Psoas muscle (tissue), 8 donors: ENCODE results near the gene NRCAM. TPM values are rescaled to one million over a fixed set of nuclear protein-coding genes. Genes with fewer than 3 reads are reported as not detected.

Source experiments
- ATAC-seq, 4 donors: fragments of 200-7000 bp; cut with Tn5 transposase; one replicate each; pipeline ENCODE4 v1.9.1; 2020; ENCODE audit warnings: moderate library complexity in 3 of 4, mild to moderate bottlenecking in 2 of 4
- DNase-seq, 2 donors: peaks; one replicate each; pipeline ENCODE4 v3.0.0-alpha.2; 2020
- H3K27ac ChIP-seq: fragments of 200-600 bp; one replicate; pipeline ENCODE4 v1.8.0; 2022
- H3K27me3 ChIP-seq, 3 donors: fragments of 200-600 bp in 1 of 3; one replicate each; pipeline versions ENCODE4 v1.6.1 to v1.8.0; 2013 to 2022; ENCODE audit warnings: low read length in 2 of 3, mild to moderate bottlenecking in 2 of 3, moderate library complexity in 1 of 3; ENCODE audit not compliant: insufficient read depth in 3 of 3
- H3K36me3 ChIP-seq, 2 donors: fragments of 200-600 bp in 1 of 2; one replicate each; pipeline versions ENCODE4 v1.6.1 to v1.8.0; 2013 to 2022; ENCODE audit warnings: low read depth in 1 of 2, mild to moderate bottlenecking in 1 of 2, moderate library complexity in 1 of 2; ENCODE audit not compliant: insufficient read depth in 1 of 2
- H3K4me1 ChIP-seq: fragments of 200-600 bp; one replicate; pipeline ENCODE4 v1.8.0; 2022
- H3K4me3 ChIP-seq: fragments of 200-600 bp; one replicate; pipeline ENCODE4 v1.8.0; 2022; ENCODE audit warnings: mild to moderate bottlenecking
- H3K9me3 ChIP-seq: fragments of 200-600 bp; one replicate; pipeline ENCODE4 v1.8.0; 2022
- WGBS, 3 donors: extraction: QIAGEN DNeasy Blood & Tissue Kit; methylation state at CpG; one replicate each; pipeline versions ENCODE4 v1.1.6 to v1.1.7; 2013; 5-methylcytosine and 5-hydroxymethylcytosine counted together
- intact Hi-C, 2 donors: fragments of 100-400 bp; cut with DNase I; formaldehyde crosslinking; loops; one replicate each; pipeline versions ENCODE4 v1.11.0 to v1.14.2; 2022
- polyA plus RNA-seq, 3 donors: library from polyadenylated mRNA; stranded (reverse); fragments of 200-250 nt; gene quantifications; one replicate each; pipeline ENCODE4 v1.2.3, GENCODE V29; 2013
- total RNA-seq, 4 donors: library from RNA; stranded (reverse); fragmentation: NEBNext Ultra II Directional in 2 of 4; extraction: Animal tissue kit (Norgen Biotek cat#: 25700) in 2 of 4; gene quantifications; one replicate each; pipeline versions ENCODE4 v1.2.1 to v1.2.4, GENCODE V29; 2021 to 2023
- TF ChIP-seq, protein P1 (sequence below): fragments of 200-600 bp; IDR thresholded peaks from one replicate; pipeline ENCODE4 v1.8.0; 2022; ENCODE audit warnings: antibody characterized with exemption
- donor health status: healthy with polysubstance abuse.
- donor health status: DM: no; HTN: no; CAD: no; lungs with moderate emphysema.
- donor health status: Bipolar disorder and iron deficiency.
- donor health status: healthy.
- donor health status: DM: yes; HTN: yes; CAD: no.
- donor health status: DM: no; HTN: no; CAD: no.
- donor health status: DM: no; HTN: no; CAD: no.
- donor health status: DM: yes; HTN: yes; CAD: no.

The NRCAM gene
- total and polyA plus RNA-seq, 7 donors, result 0.06 to 1.8 (median 0.55) TPM

DNA sequence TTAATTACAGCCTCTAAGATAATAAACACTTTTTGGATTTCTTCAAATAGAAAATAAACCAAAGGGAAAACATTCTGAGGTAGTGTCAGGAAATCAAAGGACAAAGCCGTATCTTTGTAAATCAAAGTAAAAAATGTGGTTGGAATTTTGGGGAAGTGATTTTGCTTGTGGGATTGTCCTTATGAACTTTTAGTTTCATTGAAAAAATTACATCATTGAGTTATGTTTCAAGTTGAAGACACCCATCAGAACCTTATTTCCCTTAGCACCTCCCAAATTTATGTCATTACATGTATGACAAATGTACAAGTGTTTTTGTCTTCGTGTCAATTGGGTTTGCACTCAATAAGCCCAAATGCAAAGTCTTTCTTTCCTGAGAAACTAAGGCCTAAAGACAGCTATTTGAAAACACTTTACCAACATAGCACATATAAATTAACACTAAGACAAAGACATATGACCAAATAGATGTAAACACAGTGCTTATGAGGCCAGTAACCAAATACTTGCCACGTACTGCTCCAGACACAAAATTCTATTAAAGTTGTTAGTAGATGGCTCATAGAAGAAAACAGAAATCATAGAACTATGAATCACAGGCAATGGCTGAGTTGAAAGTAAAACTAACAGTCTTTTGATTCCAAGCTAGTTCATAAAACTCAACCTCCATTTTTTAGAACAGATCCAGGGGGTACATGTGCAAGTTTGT, 299.2 kb downstream of the NRCAM start:
- intact Hi-C loops, result no loop called here
- H3K4me1 ChIP-seq, result no peaks in the 10 kb centered on the region
- ATAC-seq (no peak), DNase-seq (no peak)
- TF ChIP-seq, protein P1, sequence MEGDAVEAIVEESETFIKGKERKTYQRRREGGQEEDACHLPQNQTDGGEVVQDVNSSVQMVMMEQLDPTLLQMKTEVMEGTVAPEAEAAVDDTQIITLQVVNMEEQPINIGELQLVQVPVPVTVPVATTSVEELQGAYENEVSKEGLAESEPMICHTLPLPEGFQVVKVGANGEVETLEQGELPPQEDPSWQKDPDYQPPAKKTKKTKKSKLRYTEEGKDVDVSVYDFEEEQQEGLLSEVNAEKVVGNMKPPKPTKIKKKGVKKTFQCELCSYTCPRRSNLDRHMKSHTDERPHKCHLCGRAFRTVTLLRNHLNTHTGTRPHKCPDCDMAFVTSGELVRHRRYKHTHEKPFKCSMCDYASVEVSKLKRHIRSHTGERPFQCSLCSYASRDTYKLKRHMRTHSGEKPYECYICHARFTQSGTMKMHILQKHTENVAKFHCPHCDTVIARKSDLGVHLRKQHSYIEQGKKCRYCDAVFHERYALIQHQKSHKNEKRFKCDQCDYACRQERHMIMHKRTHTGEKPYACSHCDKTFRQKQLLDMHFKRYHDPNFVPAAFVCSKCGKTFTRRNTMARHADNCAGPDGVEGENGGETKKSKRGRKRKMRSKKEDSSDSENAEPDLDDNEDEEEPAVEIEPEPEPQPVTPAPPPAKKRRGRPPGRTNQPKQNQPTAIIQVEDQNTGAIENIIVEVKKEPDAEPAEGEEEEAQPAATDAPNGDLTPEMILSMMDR, result no peak
- H3K4me3 ChIP-seq, result no peak overlapping the region
- 86 to 90% (median 89%) methylated on average over 3 of the region's 3 CpGs for WGBS, 3 donors
- H3K27ac ChIP-seq, result no peak overlapping the region
- no peaks in the 10 kb centered on the region for H3K27me3 ChIP-seq
- H3K9me3 ChIP-seq, result no peaks in the 10 kb centered on the region
- H3K36me3 ChIP-seq, result no peaks in the 10 kb centered on the region

DNA sequence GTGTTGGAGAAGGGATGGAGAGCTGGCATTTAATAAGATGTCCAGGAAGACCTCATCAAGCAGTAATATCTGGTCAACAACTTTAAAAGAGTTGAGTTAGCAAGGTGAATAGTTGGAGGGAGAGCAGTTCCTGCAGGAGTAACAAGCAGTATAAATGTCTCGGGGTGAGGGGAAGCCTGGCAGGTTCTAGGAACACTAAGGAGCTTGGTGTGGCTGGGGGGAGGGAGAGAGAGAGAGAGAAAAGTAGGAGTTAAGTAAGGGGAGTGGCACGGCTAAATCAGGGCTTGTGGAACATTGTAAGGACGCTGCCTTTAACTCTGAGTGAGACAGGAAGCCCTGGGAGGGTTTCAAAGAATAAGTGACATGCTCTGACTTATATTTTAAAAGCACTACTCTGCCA, 304.0 kb downstream of the NRCAM start:
- TF ChIP-seq, protein P1, result no peak
- ATAC-seq, result no peak
- H3K36me3 ChIP-seq, result no peaks in the 10 kb centered on the region
- H3K27me3 ChIP-seq, result no peaks in the 10 kb centered on the region
- 48 to 60% (median 49%) methylated on average over 3 of the region's 3 CpGs for WGBS, 3 donors
- no peaks in the 10 kb centered on the region for H3K4me1 ChIP-seq
- no peak for DNase-seq
- H3K9me3 ChIP-seq, result no peaks in the 10 kb centered on the region
- intact Hi-C loops, result no loop called here
- H3K27ac ChIP-seq, result no peak overlapping the region
- H3K4me3 ChIP-seq, result no peak overlapping the region

DNA sequence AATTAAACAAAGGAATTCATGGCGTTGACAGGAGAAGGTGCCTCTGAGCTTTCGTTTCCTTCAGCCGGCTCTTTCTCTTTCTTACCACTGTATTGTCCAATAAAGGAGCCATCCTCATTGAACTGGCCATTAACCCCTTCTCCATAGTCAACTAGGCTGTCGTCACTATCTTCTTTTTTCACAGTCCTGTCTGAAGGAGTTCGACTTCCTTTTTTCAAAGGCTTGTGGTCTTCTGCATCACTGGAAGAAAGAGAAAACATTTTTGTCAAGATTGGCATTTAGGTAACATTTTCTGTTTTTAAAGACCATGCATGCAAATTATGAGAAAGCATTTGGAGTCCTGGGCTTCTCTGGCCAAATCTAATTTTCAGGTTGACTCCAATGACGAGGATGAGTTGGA, 306.3 kb downstream of the NRCAM start:
- no peaks in the 10 kb centered on the region for H3K36me3 ChIP-seq
- ATAC-seq, result no peak
- H3K4me3 ChIP-seq, result no peak overlapping the region
- no peaks in the 10 kb centered on the region for H3K9me3 ChIP-seq
- TF ChIP-seq, protein P1, result no peak
- WGBS, 3 donors, result 58 to 67% (median 61%) methylated on average over 6 of the region's 6 CpGs
- no peaks in the 10 kb centered on the region for H3K4me1 ChIP-seq
- DNase-seq, result no peak
- no peak overlapping the region for H3K27ac ChIP-seq
- intact Hi-C loops, result loop anchor here (5.0 to 10.0 kb wide), 2 partner anchors 263 to 405 kb away; partner anchors contain the start of gene CBLL1 (in 1 of the 2)
- no peaks in the 10 kb centered on the region for H3K27me3 ChIP-seq

DNA sequence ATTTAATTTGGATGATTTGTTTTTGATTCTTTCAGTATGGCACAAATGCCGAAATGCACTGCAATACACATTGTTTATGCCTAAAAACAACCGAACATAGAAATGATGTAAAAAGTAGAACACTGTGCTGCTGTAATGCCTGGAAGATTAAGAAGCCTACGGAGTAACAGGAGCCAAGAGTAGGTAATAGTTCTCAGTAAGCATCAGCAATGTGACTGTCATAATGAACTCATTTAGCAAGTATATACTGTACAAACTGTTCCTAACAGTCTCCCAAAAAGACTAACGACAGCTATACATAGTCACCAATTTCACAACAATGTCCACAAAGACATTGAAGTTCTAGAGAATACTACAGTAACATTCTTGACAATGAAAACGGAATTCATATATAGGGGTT, 307.1 kb downstream of the NRCAM start:
- no peak for ATAC-seq
- TF ChIP-seq, protein P1, result no peak
- no peaks in the 10 kb centered on the region for H3K4me1 ChIP-seq
- no peaks in the 10 kb centered on the region for H3K27me3 ChIP-seq
- no peak overlapping the region for H3K4me3 ChIP-seq
- no peak for DNase-seq
- intact Hi-C loops, result loop anchor here (5.0 to 10.0 kb wide), 2 partner anchors 262 to 404 kb away; partner anchors contain the start of gene CBLL1 (in 1 of the 2)
- H3K27ac ChIP-seq, result no peak overlapping the region
- no peaks in the 10 kb centered on the region for H3K36me3 ChIP-seq
- H3K9me3 ChIP-seq, result no peaks in the 10 kb centered on the region
- 85 to 90% (median 85%) methylated on average over 5 of the region's 5 CpGs for WGBS, 3 donors
